ACHN (cell line): ENCODE results near the gene TMEM60.

Experiments used
- DNase-seq: peaks from one replicate; pipeline ENCODE4 v3.0.0-alpha.2; 2015
- in situ Hi-C: cut with HindIII; loops from 2 replicates; pipeline ENCODE4 v1.10.0; 2017; ENCODE audit warnings: low sequenced_read_pairs, low pct_ligation_motif_present, low pct_unique_long_range_greater_than_20kb

The TMEM60 gene

DNA sequence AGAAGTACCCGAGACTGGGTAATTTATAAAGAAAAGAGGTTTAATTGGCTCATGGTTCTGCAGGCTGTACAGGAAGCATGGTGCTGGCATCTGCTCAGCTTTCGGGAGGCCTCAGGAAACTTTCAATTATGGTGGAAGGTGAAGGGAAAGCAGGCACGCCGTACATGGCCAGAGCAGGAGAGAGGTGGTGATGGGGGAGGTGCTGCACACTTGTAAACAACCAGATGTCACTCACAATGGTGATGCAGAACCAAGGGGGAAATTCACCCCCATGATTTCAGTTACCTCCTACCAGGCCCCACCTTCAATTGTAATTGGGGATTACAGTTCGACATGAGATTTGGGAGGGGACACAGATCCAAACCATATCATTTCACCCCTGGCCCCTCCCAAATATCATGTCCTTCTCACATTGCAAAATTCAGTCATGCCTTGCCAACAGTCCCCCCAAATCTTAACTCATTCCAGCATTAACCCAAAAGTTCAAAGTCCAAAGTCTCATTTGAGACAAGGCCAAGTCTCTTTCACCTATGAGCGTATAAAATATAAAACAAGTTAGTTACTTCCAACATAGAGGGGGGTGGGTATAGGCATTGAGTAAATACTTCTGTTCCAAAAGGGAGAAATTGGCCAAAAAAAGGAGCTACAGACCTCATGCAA lies 51.9 kb downstream of the TMEM60 start:
- in situ Hi-C loops = no loop called here
- DNase-seq = no peak

DNA sequence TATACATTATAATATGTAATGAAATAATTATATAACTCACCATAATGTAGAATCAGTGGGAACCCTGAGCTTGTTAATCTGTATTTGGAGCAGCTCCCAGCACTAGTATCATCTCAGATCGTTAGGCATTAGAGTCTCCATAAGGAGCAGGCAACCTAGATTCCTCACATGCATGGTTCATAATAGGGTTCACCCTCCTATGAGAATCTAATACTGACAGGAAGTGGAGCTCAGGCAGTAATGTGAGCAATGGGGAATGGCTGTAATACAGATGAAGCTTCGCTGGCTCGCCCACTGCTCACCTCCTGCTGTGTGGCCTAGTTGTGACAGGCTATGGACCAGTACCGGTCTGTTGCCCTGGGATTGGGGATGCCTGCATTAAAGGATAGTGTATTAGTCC lies 52.5 kb downstream of the TMEM60 start:
- no peak for DNase-seq
- in situ Hi-C loops = no loop called here
